ENCODE measurements around the gene ZNF423. TPM values are rescaled to one million over a fixed set of nuclear protein-coding genes. Genes with fewer than 3 reads are reported as not detected.
A peak's percentile ranks its signal among the peaks of the same experiment; 100 is the strongest.

The ZNF423 gene
- total and polyA plus RNA-seq, 3 experiments from 2014 or later = not detected

GRCh38 chr16:49855280-49855821 lies 561 bp downstream of the ZNF423 start:
- no peaks in the 10 kb centered on the region for H3K9me3 Mint-ChIP-seq
- H3K4me1 ChIP-seq (ENCODE audit: insufficient read depth, low read length) = no peaks in the 10 kb centered on the region
- peaks cover 32 to 57% of the 10 kb centered on the region in 2 donors for H3K27me3 Mint-ChIP-seq
- ChIA-PET CTCF (no interaction called here), POLR2A (no interaction called here)
- no peak overlapping the region for H3K27ac ChIP-seq (ENCODE audit: low read depth, low read length)
- no peak overlapping the region for H3K27ac Mint-ChIP-seq
- no peaks in the 10 kb centered on the region for H3K36me3 ChIP-seq (ENCODE audit: insufficient read depth, low read length)
- DNase-seq = peak; percentile 33 to 59 (median 44)
- no peaks in the 10 kb centered on the region for H3K36me3 Mint-ChIP-seq
- H3K4me3 ChIP-seq (ENCODE audit: low read length) = no peak overlapping the region
- H3K27me3 ChIP-seq (ENCODE audit: insufficient read depth, low read length, poor library complexity, severe bottlenecking) = peaks cover 17% of the 10 kb centered on the region
- H3K4me1 Mint-ChIP-seq = peaks cover 5 to 32% (median 13%) of the 10 kb centered on the region in 3 donors
- peak overlapping the region in 3 of 7 donors; percentile 44 to 66 (median 54) for H3K4me3 Mint-ChIP-seq
- no peaks in the 10 kb centered on the region for H3K9me3 ChIP-seq (ENCODE audit: low read length)

DNA sequence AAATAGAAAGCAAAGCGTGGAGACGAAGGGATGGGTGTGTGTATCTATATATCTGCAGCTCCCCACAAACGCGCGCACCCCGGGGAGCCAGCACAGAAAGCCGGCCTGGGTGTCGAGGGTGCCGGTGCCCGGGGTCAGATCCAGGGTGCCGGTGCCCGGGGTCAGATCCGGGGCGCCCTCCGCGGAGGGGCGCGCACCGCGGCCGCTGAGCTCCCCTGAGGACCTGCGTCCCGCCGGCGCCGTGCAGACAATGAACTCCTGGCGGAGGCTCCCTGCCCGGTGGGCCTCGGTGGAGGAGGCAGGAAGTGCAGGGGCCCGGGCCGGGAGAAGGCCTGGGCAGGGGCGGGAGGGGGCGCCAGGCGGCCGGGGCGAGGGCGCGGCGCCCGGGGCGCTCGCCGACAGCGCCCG lies 1.1 kb downstream of the ZNF423 start:
- no peaks in the 10 kb centered on the region for H3K9me3 ChIP-seq (ENCODE audit: low read length)
- peaks cover 17% of the 10 kb centered on the region for H3K27me3 ChIP-seq (ENCODE audit: insufficient read depth, low read length, poor library complexity, severe bottlenecking)
- no peak overlapping the region for H3K27ac ChIP-seq (ENCODE audit: low read depth, low read length)
- Mint-ChIP-seq H3K36me3 (no peaks in the 10 kb centered on the region), H3K27ac (no peak overlapping the region), H3K4me1 (peaks cover 5 to 31% (median 12%) of the 10 kb centered on the region in 3 donors), H3K9me3 (no peaks in the 10 kb centered on the region), H3K27me3 (peaks cover 33 to 59% of the 10 kb centered on the region in 2 donors), H3K4me3 (peak overlapping the region in 1 of 7 donors; percentile 37)
- POLR2A ChIA-PET = no interaction called here
- no peak overlapping the region for H3K4me3 ChIP-seq (ENCODE audit: low read length)
- no peak for DNase-seq
- CTCF ChIA-PET = no interaction called here
- no peaks in the 10 kb centered on the region for H3K4me1 ChIP-seq (ENCODE audit: insufficient read depth, low read length)
- H3K36me3 ChIP-seq (ENCODE audit: insufficient read depth, low read length) = no peaks in the 10 kb centered on the region

DNA sequence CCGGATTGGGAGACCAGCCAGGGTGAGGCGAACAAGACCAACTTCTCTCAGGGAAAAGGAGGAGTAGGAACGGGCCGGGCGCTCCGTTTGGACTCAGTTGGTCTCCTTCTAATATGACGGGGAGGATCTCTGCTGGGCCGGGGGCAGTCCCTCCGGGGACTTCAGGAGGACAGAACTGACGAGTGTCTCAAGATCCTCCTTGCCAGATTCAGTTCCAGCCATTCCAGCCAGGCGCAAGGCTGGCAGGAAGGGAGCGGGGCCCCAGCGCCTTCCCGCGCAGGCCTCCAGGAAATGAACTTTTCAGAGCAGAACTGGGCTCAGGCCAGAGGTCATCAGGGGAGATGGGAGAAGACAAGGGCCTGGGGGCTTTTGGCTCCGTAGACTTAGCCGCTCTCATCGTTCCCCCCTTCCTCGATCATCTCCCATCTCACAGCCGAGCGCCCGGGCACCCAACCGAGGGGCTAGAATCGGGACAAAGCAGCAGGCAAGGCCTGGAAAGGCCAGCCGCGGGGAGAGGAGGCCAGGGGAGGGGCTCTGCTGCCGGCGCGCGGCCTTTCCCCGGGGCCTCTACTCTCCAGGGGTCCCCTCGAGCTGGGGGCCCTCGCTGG lies 1.6 kb downstream of the ZNF423 start:
- Histone ChIP-seq H3K4me3 (ENCODE audit: low read length) (no peak overlapping the region), H3K4me1 (ENCODE audit: insufficient read depth, low read length) (no peaks in the 10 kb centered on the region), H3K36me3 (ENCODE audit: insufficient read depth, low read length) (no peaks in the 10 kb centered on the region), H3K27me3 (ENCODE audit: insufficient read depth, low read length, poor library complexity, severe bottlenecking) (peaks cover 15% of the 10 kb centered on the region), H3K9me3 (ENCODE audit: low read length) (no peaks in the 10 kb centered on the region), H3K27ac (ENCODE audit: low read depth, low read length) (no peak overlapping the region)
- Mint-ChIP-seq H3K36me3 (no peaks in the 10 kb centered on the region), H3K4me3 (peak overlapping the region in 6 of 7 donors; percentile 48 to 89 (median 66)), H3K27me3 (peaks cover 30 to 59% of the 10 kb centered on the region in 2 donors), H3K9me3 (no peaks in the 10 kb centered on the region), H3K4me1 (peaks cover under 1 to 26% (median 11%) of the 10 kb centered on the region in 3 donors), H3K27ac (no peak overlapping the region)
- ChIA-PET CTCF (no interaction called here), POLR2A (no interaction called here)
- no peak for DNase-seq

GRCh38 chr16:49852279-49852678 lies 3.6 kb downstream of the ZNF423 start:
- ChIA-PET CTCF (no interaction called here), POLR2A (no interaction called here)
- H3K9me3 Mint-ChIP-seq = no peaks in the 10 kb centered on the region
- peak overlapping the region in 1 of 8 donors; percentile 47 for H3K27ac Mint-ChIP-seq
- Histone ChIP-seq H3K27ac (ENCODE audit: low read depth, low read length) (no peak overlapping the region), H3K4me1 (ENCODE audit: insufficient read depth, low read length) (no peaks in the 10 kb centered on the region), H3K9me3 (ENCODE audit: low read length) (no peaks in the 10 kb centered on the region), H3K36me3 (ENCODE audit: insufficient read depth, low read length) (no peaks in the 10 kb centered on the region), H3K27me3 (ENCODE audit: insufficient read depth, low read length, poor library complexity, severe bottlenecking) (peaks cover 9% of the 10 kb centered on the region), H3K4me3 (ENCODE audit: low read length) (no peak overlapping the region)
- H3K27me3 Mint-ChIP-seq = peaks cover 23 to 69% of the 10 kb centered on the region in 2 donors
- no peaks in the 10 kb centered on the region for H3K36me3 Mint-ChIP-seq
- DNase-seq = no peak
- peak overlapping the region in 2 of 7 donors; percentile 35 to 66 for H3K4me3 Mint-ChIP-seq
- H3K4me1 Mint-ChIP-seq = peaks cover 0 to 15% (median 5%) of the 10 kb centered on the region in 3 donors

- Mint-ChIP-seq H3K36me3 (no peaks in the 10 kb centered on the region), H3K4me3 (no peak overlapping the region), H3K9me3 (no peaks in the 10 kb centered on the region), H3K27ac (no peak overlapping the region), H3K4me1 (peaks cover 0 to 12% (median 5%) of the 10 kb centered on the region in 3 donors), H3K27me3 (peaks cover 24 to 77% of the 10 kb centered on the region in 2 donors)
- DNase-seq = no peak
- H3K27me3 ChIP-seq (ENCODE audit: insufficient read depth, low read length, poor library complexity, severe bottlenecking) = peaks cover 9% of the 10 kb centered on the region
- H3K4me1 ChIP-seq (ENCODE audit: insufficient read depth, low read length) = no peaks in the 10 kb centered on the region
- H3K27ac ChIP-seq (ENCODE audit: low read depth, low read length) = no peak overlapping the region
- ChIA-PET POLR2A (no interaction called here), CTCF (no interaction called here)
- no peaks in the 10 kb centered on the region for H3K9me3 ChIP-seq (ENCODE audit: low read length)
- no peaks in the 10 kb centered on the region for H3K36me3 ChIP-seq (ENCODE audit: insufficient read depth, low read length)
- no peak overlapping the region for H3K4me3 ChIP-seq (ENCODE audit: low read length)
These were observed 4.5 kb downstream of the ZNF423 start for GRCh38 chr16:49851468-49851787.

- CTCF ChIA-PET = no interaction called here
- no peak for DNase-seq
- Mint-ChIP-seq H3K4me1 (peaks cover 0 to 9% (median 5%) of the 10 kb centered on the region in 3 donors), H3K36me3 (no peaks in the 10 kb centered on the region), H3K9me3 (no peaks in the 10 kb centered on the region), H3K27me3 (peaks cover 24 to 80% of the 10 kb centered on the region in 2 donors), H3K4me3 (no peak overlapping the region), H3K27ac (no peak overlapping the region)
- H3K36me3 ChIP-seq (ENCODE audit: insufficient read depth, low read length) = no peaks in the 10 kb centered on the region
- POLR2A ChIA-PET = no interaction called here
- H3K27me3 ChIP-seq (ENCODE audit: insufficient read depth, low read length, poor library complexity, severe bottlenecking) = peaks cover 9% of the 10 kb centered on the region
- no peak overlapping the region for H3K4me3 ChIP-seq (ENCODE audit: low read length)
- H3K27ac ChIP-seq (ENCODE audit: low read depth, low read length) = no peak overlapping the region
- no peaks in the 10 kb centered on the region for H3K9me3 ChIP-seq (ENCODE audit: low read length)
- no peaks in the 10 kb centered on the region for H3K4me1 ChIP-seq (ENCODE audit: insufficient read depth, low read length)
These were observed 5.1 kb downstream of the ZNF423 start for GRCh38 chr16:49850558-49851467.

- no peak overlapping the region for H3K4me3 ChIP-seq (ENCODE audit: low read length)
- CTCF ChIA-PET = no interaction called here
- no peaks in the 10 kb centered on the region for H3K4me1 ChIP-seq (ENCODE audit: insufficient read depth, low read length)
- H3K36me3 Mint-ChIP-seq = no peaks in the 10 kb centered on the region
- no peak overlapping the region for H3K27ac ChIP-seq (ENCODE audit: low read depth, low read length)
- no peaks in the 10 kb centered on the region for H3K9me3 Mint-ChIP-seq
- peaks cover 0 to 9% (median 5%) of the 10 kb centered on the region in 3 donors for H3K4me1 Mint-ChIP-seq
- peaks cover 28 to 80% of the 10 kb centered on the region in 2 donors for H3K27me3 Mint-ChIP-seq
- POLR2A ChIA-PET = no interaction called here
- peaks cover 9% of the 10 kb centered on the region for H3K27me3 ChIP-seq (ENCODE audit: insufficient read depth, low read length, poor library complexity, severe bottlenecking)
- H3K4me3 Mint-ChIP-seq = peak overlapping the region in 1 of 7 donors; percentile 19
- no peak overlapping the region for H3K27ac Mint-ChIP-seq
- no peaks in the 10 kb centered on the region for H3K36me3 ChIP-seq (ENCODE audit: insufficient read depth, low read length)
- DNase-seq = no peak
- H3K9me3 ChIP-seq (ENCODE audit: low read length) = no peaks in the 10 kb centered on the region
These were observed 6.2 kb downstream of the ZNF423 start for GRCh38 chr16:49849754-49850108.

GRCh38 chr16:49849037-49849753 lies 6.7 kb downstream of the ZNF423 start:
- no peaks in the 10 kb centered on the region for H3K36me3 Mint-ChIP-seq
- H3K4me3 Mint-ChIP-seq = no peak overlapping the region
- no peak overlapping the region for H3K4me3 ChIP-seq (ENCODE audit: low read length)
- H3K9me3 Mint-ChIP-seq = no peaks in the 10 kb centered on the region
- CTCF ChIA-PET = no interaction called here
- POLR2A ChIA-PET = no interaction called here
- H3K36me3 ChIP-seq (ENCODE audit: insufficient read depth, low read length) = no peaks in the 10 kb centered on the region
- H3K27me3 Mint-ChIP-seq = peaks cover 29 to 82% of the 10 kb centered on the region in 2 donors
- no peak for DNase-seq
- H3K4me1 ChIP-seq (ENCODE audit: insufficient read depth, low read length) = no peaks in the 10 kb centered on the region
- peaks cover 0 to 7% (median 5%) of the 10 kb centered on the region in 3 donors for H3K4me1 Mint-ChIP-seq
- H3K9me3 ChIP-seq (ENCODE audit: low read length) = no peaks in the 10 kb centered on the region
- H3K27ac ChIP-seq (ENCODE audit: low read depth, low read length) = no peak overlapping the region
- H3K27me3 ChIP-seq (ENCODE audit: insufficient read depth, low read length, poor library complexity, severe bottlenecking) = peaks cover 7% of the 10 kb centered on the region
- H3K27ac Mint-ChIP-seq = no peak overlapping the region

All from CD8-positive, alpha-beta memory T cell (primary cell).